Progenitor cell of endocrine pancreas (in vitro differentiated cells): ENCODE data around the gene ZNF467. TPM values are rescaled to one million over a fixed set of nuclear protein-coding genes. Genes with fewer than 3 reads are reported as not detected.

Experiments used
- DNase-seq: peaks from one replicate; pipeline ENCODE4 v3.0.0; 2021; ENCODE audit warnings: low spot score; ENCODE audit not compliant: unreplicated experiment
- H3K27ac Mint-ChIP-seq: 2 replicates; pipeline ENCODE4 v1.8.0; 2021; ENCODE audit warnings: mild to moderate bottlenecking, moderate library complexity, mixed read lengths
- H3K27me3 Mint-ChIP-seq: 2 replicates; pipeline ENCODE4 v1.8.0; 2021; ENCODE audit warnings: mixed read lengths
- H3K36me3 Mint-ChIP-seq: 2 replicates; pipeline ENCODE4 v1.8.0; 2022; ENCODE audit warnings: mixed read lengths; ENCODE audit not compliant: insufficient read depth
- H3K4me1 Mint-ChIP-seq: 2 replicates; pipeline ENCODE4 v1.8.0; 2021; ENCODE audit warnings: low read depth, mixed read lengths
- H3K4me3 Mint-ChIP-seq: 2 replicates; pipeline ENCODE4 v1.8.0; 2021; ENCODE audit warnings: low read depth, mild to moderate bottlenecking, moderate library complexity, mixed read lengths
- H3K9me3 Mint-ChIP-seq: 2 replicates; pipeline ENCODE4 v1.8.0; 2021; ENCODE audit warnings: low read depth, mixed read lengths
- CTCF ChIP-seq: fragments of 200-600 bp; sonication (generic); IDR thresholded peaks from one replicate; pipeline ENCODE4 v1.5.0; 2021; ENCODE audit warnings: antibody characterized with exemption, mild to moderate bottlenecking; ENCODE audit not compliant: unreplicated experiment
- total RNA-seq: library from RNA; stranded (reverse); gene quantifications from 2 replicates; pipeline ENCODE4 v1.2.1, GENCODE V29; 2021

The ZNF467 gene
- total RNA-seq, 1 donor from 2014 or later: 16.1 TPM

DNA sequence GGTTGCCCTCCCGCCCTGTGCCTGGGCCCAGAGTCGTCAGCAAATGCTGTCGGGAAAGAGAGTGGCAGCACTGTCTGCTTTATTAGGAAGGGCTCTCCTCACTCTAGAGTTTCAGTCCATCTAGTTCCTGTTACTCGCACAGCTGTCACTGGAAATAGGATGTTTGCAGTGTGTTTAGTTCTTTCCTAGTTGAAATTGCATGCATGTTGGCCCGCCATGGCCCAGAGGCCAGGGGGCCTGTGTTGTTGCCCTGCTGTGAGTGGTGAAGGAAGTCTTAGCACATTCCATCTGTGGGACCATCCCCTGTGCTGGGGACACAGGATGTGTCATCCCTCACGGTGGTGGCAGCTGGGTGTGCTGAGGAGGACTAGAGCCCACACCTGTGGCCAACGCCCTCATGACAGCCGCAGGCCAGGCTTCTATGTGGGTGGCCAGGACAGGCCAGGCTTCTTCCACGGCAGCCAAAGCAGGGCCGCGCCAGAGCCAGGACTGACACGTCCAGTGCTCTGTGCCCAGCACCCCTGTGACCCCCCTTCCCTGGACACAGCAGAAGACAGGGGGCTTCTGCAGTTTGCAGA, 45.4 kb downstream of the ZNF467 start:
- Mint-ChIP-seq H3K36me3 (peaks cover 8% of the 10 kb centered on the region), H3K27me3 (no peaks in the 10 kb centered on the region), H3K27ac (no peak overlapping the region), H3K4me3 (no peak overlapping the region), H3K4me1 (no peaks in the 10 kb centered on the region), H3K9me3 (no peaks in the 10 kb centered on the region)
- no peak for DNase-seq
- no peak for TF ChIP-seq CTCF

GRCh38 chr7:149727053-149727898, 46.1 kb downstream of the ZNF467 start:
- Mint-ChIP-seq H3K36me3 (peaks cover 8% of the 10 kb centered on the region), H3K4me1 (no peaks in the 10 kb centered on the region), H3K27me3 (no peaks in the 10 kb centered on the region), H3K4me3 (no peak overlapping the region), H3K9me3 (no peaks in the 10 kb centered on the region), H3K27ac (no peak overlapping the region)
- DNase-seq: no peak
- no peak for TF ChIP-seq CTCF

DNA sequence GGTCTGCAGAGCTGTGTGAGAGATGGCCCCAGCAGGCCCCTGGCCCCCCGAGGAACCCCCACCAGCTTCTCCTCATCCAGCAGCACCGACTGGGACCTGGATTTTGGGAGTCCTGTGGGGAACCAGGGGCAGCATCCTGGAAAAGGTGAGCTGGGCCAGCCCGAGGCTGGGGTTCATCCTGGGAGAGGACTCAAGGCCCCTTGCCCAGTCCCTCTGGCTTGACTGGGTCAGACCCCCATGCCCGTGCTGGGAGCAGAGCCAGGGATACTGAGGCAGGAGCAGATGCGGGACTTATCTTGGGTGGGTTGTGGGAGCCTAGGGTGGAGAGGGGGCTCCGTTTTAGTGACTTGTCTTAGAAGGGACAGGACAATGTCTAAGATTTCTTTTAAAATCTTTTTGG, 47.5 kb downstream of the ZNF467 start:
- Mint-ChIP-seq H3K4me1 (no peaks in the 10 kb centered on the region), H3K27me3 (no peaks in the 10 kb centered on the region), H3K9me3 (no peaks in the 10 kb centered on the region), H3K36me3 (peaks cover 7% of the 10 kb centered on the region), H3K27ac (no peak overlapping the region), H3K4me3 (no peak overlapping the region)
- TF ChIP-seq CTCF: no peak
- DNase-seq: no peak

- H3K9me3 Mint-ChIP-seq: no peaks in the 10 kb centered on the region
- H3K27me3 Mint-ChIP-seq: no peaks in the 10 kb centered on the region
- no peak for TF ChIP-seq CTCF
- H3K4me1 Mint-ChIP-seq: peaks cover 3% of the 10 kb centered on the region
- no peak for DNase-seq
- no peak overlapping the region for H3K4me3 Mint-ChIP-seq
- peaks cover 7% of the 10 kb centered on the region for H3K36me3 Mint-ChIP-seq
- H3K27ac Mint-ChIP-seq: no peak overlapping the region
Measured at GRCh38 chr7:149725426-149725821, 48.0 kb downstream of the ZNF467 start.

- peaks cover 7% of the 10 kb centered on the region for H3K36me3 Mint-ChIP-seq
- no peak for DNase-seq
- H3K4me3 Mint-ChIP-seq: no peak overlapping the region
- H3K27me3 Mint-ChIP-seq: no peaks in the 10 kb centered on the region
- H3K27ac Mint-ChIP-seq: no peak overlapping the region
- no peaks in the 10 kb centered on the region for H3K9me3 Mint-ChIP-seq
- peaks cover 7% of the 10 kb centered on the region for H3K4me1 Mint-ChIP-seq
- TF ChIP-seq CTCF: no peak
Measured at GRCh38 chr7:149724661-149725425, 48.5 kb downstream of the ZNF467 start.
